Cardiac septum (tissue), 1 donor: Measurements from ENCODE around the gene CLIP1. TPM values are rescaled to one million over a fixed set of nuclear protein-coding genes. Genes with fewer than 3 reads are reported as not detected.
"Not testable (repeated sequence)": the region's sequence is repeated elsewhere in the genome, so short reads cannot be mapped to it uniquely, and the experiment has no call there.

Experiments
- DNase-seq: peaks from one replicate; pipeline ENCODE4 v3.0.0-alpha.2; 2020; ENCODE audit warnings: low spot score
- intact Hi-C: fragments of 100-400 bp; cut with DNase I; formaldehyde crosslinking; loops from one replicate; pipeline ENCODE4 v1.14.0; 2022
- total RNA-seq: library from RNA; stranded (reverse); fragmentation: NEBNext Ultra II Directional; extraction: Animal tissue kit (Norgen Biotek cat#: 25700); gene quantifications from one replicate; pipeline ENCODE4 v1.2.1, GENCODE V29; 2021
- donor health status: DM: no; HTN: no; CAD: no.

CLIP1 gene
- total RNA-seq, 1 donor from 2014 or later, result 107 TPM

DNA sequence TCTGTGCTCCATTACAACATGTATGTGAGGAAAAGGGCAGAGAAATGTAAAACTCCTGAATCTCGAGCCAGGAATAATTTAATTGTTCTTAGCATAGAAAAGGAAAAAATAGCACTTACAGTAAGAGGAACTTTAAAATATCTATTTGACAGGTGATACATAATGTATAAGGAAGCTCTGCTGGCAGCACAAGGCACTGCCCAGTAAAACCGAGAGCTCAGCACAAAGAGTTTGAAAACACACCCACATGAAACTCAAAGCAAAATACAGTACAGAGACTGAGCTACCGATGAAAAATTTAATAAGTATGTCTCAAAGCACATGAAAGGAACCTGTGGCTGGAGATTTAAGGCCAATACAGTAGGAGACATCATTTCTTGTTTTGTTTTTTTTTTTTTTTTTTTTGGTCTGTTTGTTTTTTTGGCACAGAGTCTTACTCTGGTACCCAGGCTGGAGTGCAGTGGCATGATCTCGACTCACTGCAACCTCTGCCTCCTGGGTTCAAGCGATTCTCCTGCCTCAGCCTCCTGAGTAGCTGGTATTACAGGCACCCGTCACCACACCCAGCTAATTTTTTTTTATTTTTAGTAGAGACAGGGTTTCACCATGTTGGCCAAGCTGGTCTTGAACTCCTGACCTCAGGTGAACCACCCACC lies 19.2 kb downstream of the CLIP1 start:
- intact Hi-C loops, result no loop called here
- DNase-seq, result no peak

DNA sequence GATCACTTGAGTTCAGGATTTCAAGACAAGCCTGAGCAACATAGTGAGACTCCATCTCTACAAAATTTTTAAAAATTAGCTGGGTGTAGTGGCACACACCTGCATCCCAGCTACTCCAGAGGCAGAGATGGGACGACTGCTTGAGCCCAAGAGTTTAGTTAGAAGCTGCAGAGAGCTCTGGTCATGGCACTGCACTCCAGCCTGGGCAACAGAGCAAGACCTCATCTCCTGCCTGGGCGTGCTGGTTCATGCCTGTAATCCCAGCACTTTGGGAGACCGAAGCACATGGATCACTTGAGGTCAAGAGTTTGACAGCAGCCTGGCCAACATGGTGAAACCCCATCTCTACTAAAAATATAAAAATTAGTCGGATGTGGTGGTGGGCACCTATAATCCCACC lies 20.2 kb downstream of the CLIP1 start:
- DNase-seq, result no peak
- intact Hi-C loops, result no loop called here

- peak; percentile 82 for DNase-seq
- intact Hi-C loops, result loop anchor here (1.0 to 2.0 kb wide), 2 partner anchors 23 to 72 kb away; partner anchors contain the start of gene CLIP1
Measured at GRCh38 chr12:122399592-122400373, 22.7 kb downstream of the CLIP1 start.

DNA sequence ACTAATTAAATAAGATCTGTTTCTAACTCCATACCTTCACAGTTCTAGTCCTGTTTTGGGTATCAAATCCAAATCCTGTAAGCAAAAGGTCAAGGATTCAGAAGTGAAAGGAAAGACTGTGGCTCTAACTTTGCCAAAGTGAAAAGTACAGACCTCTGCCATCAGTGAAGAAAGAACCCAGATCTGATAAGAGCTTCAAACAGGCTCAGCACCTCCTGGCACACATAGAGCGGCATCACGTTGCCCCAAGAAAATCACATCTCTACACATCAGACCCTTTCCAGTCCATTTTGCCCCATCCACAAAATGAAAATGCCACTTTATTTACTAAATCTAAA lies 23.2 kb downstream of the CLIP1 start:
- no peak for DNase-seq
- intact Hi-C loops, result loop anchor here (1.0 kb wide), 1 partner anchor 72 kb away; no protein-coding TSS in a partner anchor

GRCh38 chr12:122397981-122398380 lies 24.5 kb downstream of the CLIP1 start:
- DNase-seq, intact Hi-C loops: not testable (repeated sequence)

DNA sequence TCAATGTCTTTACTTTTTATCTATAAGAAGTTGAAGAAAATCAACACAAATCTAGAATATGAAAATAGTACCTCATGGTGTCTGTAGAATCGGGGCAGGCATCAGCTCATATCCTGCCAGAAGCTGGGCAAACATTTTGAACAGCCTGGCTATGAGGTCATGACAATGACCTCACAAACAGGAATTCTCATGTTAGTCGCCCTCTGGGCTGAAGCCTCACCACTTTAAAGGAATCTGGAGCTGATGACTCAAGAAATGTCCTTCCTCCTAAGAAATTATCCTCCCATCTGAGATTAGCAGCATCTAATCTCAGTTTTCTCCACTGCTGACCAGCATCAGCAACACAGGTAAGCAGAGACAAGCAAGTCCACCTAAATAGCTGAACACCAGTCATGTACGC lies 27.1 kb downstream of the CLIP1 start:
- DNase-seq, result no peak
- intact Hi-C loops, result no loop called here

- intact Hi-C loops, result no loop called here
- no peak for DNase-seq
Measured at GRCh38 chr12:122394626-122395194, 27.8 kb downstream of the CLIP1 start.

DNA sequence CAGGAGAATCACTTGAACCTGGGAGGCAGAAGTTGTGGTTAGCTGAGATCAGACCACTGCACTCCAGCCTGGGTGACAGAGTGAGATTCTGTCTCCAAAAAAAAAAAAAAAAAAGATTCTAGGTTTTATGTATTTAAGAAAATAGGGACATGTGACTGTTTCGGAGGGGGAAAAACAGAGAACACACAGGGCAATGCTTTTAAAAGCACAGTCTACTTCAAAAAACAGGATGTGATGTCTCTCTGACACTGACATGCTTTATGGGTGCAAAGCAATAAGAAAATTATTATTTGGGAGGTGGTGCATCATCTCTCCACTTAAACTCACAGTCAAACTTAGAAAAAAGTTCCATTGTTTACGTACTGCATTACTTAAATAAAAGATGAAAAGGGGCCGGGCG lies 28.7 kb downstream of the CLIP1 start:
- no peak for DNase-seq
- intact Hi-C loops, result no loop called here

DNA sequence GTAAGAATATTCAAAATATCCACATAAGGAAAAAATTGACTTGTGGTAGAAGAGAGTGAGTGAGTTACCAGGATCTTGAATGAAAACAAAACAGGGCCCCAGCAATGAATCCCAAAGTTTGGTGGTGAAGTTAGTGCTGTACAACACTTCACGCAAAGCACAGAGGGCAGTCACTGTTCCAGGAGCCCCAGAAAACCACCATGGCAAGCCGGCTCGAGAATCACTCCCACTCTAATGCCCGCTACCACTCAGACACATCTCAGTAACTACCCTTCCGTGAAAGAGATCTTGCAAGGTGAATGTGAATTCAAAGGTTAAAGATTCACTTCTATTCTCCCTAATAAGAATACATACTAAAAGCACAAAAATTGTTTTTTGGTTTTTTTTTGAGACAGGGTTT lies 30.1 kb downstream of the CLIP1 start:
- intact Hi-C loops, result no loop called here
- no peak for DNase-seq

DNA sequence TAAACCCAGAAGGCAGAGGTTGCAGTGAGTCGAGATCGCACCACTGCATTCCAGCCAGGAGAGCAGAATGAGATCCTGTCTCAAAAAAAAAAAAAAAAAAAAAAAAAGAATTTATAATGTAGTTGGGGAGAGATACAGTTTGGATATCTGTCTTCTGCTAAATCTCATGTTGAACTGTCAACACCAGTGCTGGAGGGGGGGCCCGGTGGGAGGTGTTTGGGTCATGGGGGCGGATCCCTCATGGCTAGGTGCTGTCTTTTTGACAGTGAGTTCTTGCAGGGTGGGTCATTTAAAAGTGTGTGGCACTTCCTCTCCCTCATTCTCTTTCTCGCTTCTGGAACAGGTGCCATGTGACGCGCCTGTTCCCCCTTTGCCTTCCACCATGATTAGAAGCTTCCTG lies 32.8 kb downstream of the CLIP1 start:
- DNase-seq, result no peak
- intact Hi-C loops, result no loop called here

DNA sequence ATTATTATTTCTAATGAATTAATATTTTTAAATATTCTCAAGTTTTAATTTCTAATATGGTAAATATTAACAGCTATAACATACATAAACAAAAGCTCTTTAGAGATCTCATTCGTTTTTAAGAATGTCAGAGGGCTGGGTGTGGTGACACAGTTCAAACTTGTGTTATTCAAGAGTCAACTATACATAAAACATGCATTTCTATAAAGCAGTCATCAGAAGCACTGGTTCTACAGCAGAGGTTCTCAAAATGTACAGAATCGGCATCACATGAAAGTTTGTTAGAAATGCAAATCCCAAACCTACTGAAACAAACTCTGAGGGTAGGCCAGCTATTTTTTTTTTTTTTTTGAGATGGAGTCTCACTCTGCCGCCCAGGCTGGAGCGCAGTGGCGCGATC lies 34.6 kb downstream of the CLIP1 start:
- DNase-seq, result no peak
- intact Hi-C loops, result no loop called here

GRCh38 chr12:122385171-122386016 lies 37.1 kb downstream of the CLIP1 start:
- intact Hi-C loops, result no loop called here
- DNase-seq, result no peak

DNA sequence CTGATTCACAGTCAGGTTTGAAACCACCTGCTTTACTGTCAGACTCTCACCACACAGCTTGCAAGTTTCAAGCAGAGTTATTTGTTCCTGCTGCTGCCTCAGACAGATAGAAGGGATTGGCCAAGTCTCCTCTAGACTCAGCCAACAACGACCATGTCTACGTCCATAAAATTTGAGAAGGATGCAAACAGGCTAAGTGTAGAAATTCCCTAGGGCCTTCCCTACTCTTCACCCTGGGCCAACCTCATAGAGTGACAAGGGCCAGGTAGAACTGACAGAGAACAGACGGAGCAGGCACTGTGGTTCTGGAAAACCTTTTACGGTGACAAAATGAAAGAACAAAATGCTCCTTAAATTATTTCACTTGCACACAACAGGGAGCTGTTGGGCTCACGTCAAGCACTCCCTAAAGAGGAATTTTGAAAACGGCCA lies 39.5 kb downstream of the CLIP1 start:
- intact Hi-C loops, result no loop called here
- DNase-seq, result no peak

GRCh38 chr12:122381021-122381420 lies 41.4 kb downstream of the CLIP1 start:
- intact Hi-C loops, result no loop called here

GRCh38 chr12:122376751-122377150 lies 45.7 kb downstream of the CLIP1 start:
- intact Hi-C loops, DNase-seq: not testable (repeated sequence)

More at GRCh38 chr12:122381021-122381420, 41.4 kb downstream of the CLIP1 start:
- DNase-seq, result no peak

DNA sequence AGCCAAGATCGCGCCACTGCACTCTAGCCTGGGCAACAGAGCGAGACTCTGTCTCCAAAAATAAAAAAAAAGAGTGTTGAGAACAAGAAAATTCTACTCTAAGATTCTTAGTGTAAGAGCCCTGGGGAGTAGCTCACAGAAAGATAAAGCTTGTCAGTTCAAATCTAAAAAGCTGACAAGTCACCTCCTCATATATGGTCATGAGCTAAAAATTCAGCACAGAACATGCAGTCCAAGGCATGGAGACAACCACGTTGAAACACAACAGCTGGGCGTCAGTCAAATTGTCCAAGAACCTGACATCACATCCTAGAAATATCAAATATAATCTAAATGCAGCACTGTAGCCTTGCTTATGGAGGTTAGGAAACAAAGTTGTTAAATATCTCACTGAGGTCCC lies 47.8 kb downstream of the CLIP1 start:
- DNase-seq, result no peak
- intact Hi-C loops, result no loop called here

- no peak for DNase-seq
- intact Hi-C loops, result no loop called here
Measured at GRCh38 chr12:122371475-122372045, 50.9 kb downstream of the CLIP1 start.

DNA sequence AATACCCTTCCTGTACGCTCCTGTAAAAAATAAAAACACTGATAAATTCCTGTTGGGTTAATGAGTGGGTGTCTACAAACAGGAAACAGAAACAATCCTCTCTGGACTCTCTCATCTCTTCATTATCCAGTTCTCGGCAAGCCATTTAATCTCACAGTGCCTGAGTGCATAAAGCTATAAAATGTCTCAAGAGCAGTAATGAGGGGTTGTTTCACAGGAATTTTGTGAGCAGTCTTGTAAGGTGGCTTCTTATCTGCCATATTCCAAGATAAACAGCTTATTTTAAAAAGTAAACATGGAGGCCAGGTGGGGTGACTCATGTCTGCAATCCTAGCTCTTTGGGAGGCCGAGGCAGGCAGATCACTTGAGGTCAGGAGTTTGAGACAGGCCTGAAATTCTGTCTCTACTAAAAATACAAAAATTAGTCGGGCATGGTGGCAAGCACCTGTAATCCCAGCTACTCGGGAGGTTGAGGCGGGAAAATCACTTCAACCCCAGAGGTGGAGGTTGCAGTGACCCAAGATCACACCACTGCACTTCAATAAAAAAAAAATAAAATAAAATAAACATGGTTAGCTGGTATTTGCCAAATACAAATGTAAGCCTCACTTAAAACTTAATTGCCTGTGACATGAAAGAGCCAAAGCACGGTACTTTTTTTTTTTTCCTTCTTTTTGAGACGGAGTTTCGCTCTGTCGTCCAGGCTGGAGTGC lies 54.0 kb downstream of the CLIP1 start:
- no peak for DNase-seq
- intact Hi-C loops, result no loop called here

GRCh38 chr12:122367632-122368031 lies 54.8 kb downstream of the CLIP1 start:
- intact Hi-C loops, DNase-seq: not testable (repeated sequence)
